Erythroblast (primary cell): ENCODE measurements around the gene FUCA2.

ENCODE experiments used
- GATA1 ChIP-seq: IDR thresholded peaks from 2 replicates; pipeline ENCODE4 v1.6.1; 2011; ENCODE audit warnings: low read depth, mild to moderate bottlenecking, control low read depth, low read length, moderate library complexity
- POLR2A ChIP-seq: IDR thresholded peaks from 2 replicates; pipeline ENCODE4 v1.6.1; 2011; ENCODE audit warnings: mild to moderate bottlenecking, low read length

GRCh38 chr6:143539734-143540133 is 28.2 kb upstream of the FUCA2 start:
- TF ChIP-seq POLR2A (no peak), GATA1 (no peak)
